Upper lobe of left lung (tissue), 6 donors: ENCODE results near the gene LRBA. TPM values are rescaled to one million over a fixed set of nuclear protein-coding genes. Genes with fewer than 3 reads are reported as not detected.

Experiments
- ATAC-seq, 2 donors: fragments of 200-7000 bp; cut with Tn5 transposase; one replicate each; pipeline ENCODE4 v1.9.1; 2022; ENCODE audit warnings: mild to moderate bottlenecking in 2 of 2, moderate library complexity in 2 of 2; ENCODE audit not compliant: low FRiP score in 2 of 2
- DNase-seq, 2 donors: peaks; one replicate each; pipeline ENCODE4 v3.0.0-alpha.2; 2019 to 2020
- H3K27ac ChIP-seq, 4 donors: fragments of 200-600 bp; sonication (generic); one replicate each; pipeline ENCODE4 v1.5.1; 2016 to 2019
- H3K27me3 ChIP-seq, 4 donors: fragments of 200-600 bp; sonication (generic); one replicate each; pipeline ENCODE4 v1.5.1; 2017 to 2019
- H3K36me3 ChIP-seq, 4 donors: fragments of 200-600 bp; sonication (generic); one replicate each; pipeline ENCODE4 v1.5.1; 2016 to 2019
- H3K4me1 ChIP-seq, 4 donors: fragments of 200-600 bp; sonication (generic); one replicate each; pipeline ENCODE4 v1.5.1; 2018 to 2019
- H3K4me3 ChIP-seq, 4 donors: fragments of 200-600 bp; sonication (generic); one replicate each; pipeline ENCODE4 v1.5.1; 2017 to 2019; ENCODE audit warnings: mild to moderate bottlenecking in 2 of 4, moderate library complexity in 1 of 4
- H3K9me3 ChIP-seq, 4 donors: fragments of 200-600 bp; sonication (generic); one replicate each; pipeline ENCODE4 v1.5.1; 2018 to 2019
- CTCF ChIP-seq, 6 experiments: fragments of 450-650 bp in 4 of 6; fragments of 200-600 bp in 2 of 6; sonication (generic) in 2 of 6; IDR thresholded peaks; one replicate each; pipeline ENCODE4 v1.5.1; 2016 to 2019; ENCODE audit warnings: antibody characterized with exemption in 6 of 6
- EP300 ChIP-seq, 4 donors: sonication (generic); formaldehyde crosslinking; IDR thresholded peaks; one replicate each; pipeline ENCODE4 v1.5.1; 2017; ENCODE audit warnings: antibody characterized with exemption in 4 of 4, control low read depth in 2 of 4
- POLR2A ChIP-seq, 4 donors: fragments of 450-650 bp; IDR thresholded peaks; one replicate each; pipeline ENCODE4 v1.5.1; 2016 to 2017; ENCODE audit warnings: antibody characterized with exemption in 4 of 4, mild to moderate bottlenecking in 2 of 4
- POLR2AphosphoS5 ChIP-seq, 2 donors: sonication (generic); formaldehyde crosslinking; IDR thresholded peaks; one replicate each; pipeline ENCODE4 v1.5.1; 2017; ENCODE audit warnings: antibody characterized with exemption in 2 of 2
- WGBS, 2 donors: methylation state at CpG; one replicate each; pipeline ENCODE4 v1.1.5; 2017 to 2018; 5-methylcytosine and 5-hydroxymethylcytosine counted together
- total RNA-seq, 6 donors: library from RNA; depleted of rRNA in 4 of 6; stranded (reverse); fragments of >200 nt in 4 of 6; gene quantifications; one replicate each; pipeline versions ENCODE4 v1.1.0 to v1.2.1, GENCODE V29; 2016 to 2021
- donor health status: DM: no; HTN: no; CAD: no; lungs with moderate emphysema.
- donor health status: DM: no; HTN: yes; CAD: no; lungs with severe emphysema.

The LRBA gene
- total RNA-seq, 6 donors from 2014 or later = 34.7 to 139 (median 56.4) TPM

- H3K9me3 ChIP-seq = no peaks in the 10 kb centered on the region
- no peak overlapping the region for H3K4me3 ChIP-seq
- no peak for ATAC-seq
- H3K36me3 ChIP-seq = no peaks in the 10 kb centered on the region
- no peak for DNase-seq
- TF ChIP-seq EP300 (IDR thresholded peaks at IDR 0.05) (no peak), CTCF (IDR thresholded peaks at IDR 0.05) (no peak), POLR2A (IDR thresholded peaks at IDR 0.05) (no peak), POLR2AphosphoS5 (IDR thresholded peaks at IDR 0.05) (no peak)
- WGBS, 2 donors = 90 to 91% methylated on average over 5 of the region's 5 CpGs
- H3K27me3 ChIP-seq = no peaks in the 10 kb centered on the region
- H3K4me1 ChIP-seq = no peaks in the 10 kb centered on the region
- no peak overlapping the region for H3K27ac ChIP-seq
Measured at GRCh38 chr4:150336676-150337412, 678.2 kb downstream of the LRBA start.

DNA sequence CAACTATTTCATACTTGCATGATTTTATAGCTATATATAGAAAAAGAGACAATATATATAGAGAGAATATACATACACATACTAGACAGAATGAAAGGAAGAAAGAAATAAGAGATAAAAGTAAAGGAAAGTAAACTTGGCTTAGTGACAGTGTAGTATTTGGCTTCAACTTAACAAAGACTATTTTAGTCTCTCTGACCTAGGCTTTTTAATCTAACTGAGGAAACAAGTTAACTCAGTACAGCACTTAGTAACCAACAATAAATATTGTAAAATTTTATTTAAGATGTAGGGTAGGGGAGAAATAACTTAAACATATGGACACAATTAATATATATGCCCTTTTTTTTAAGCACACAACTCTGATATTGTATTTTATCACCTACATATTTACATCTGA is 682.1 kb downstream of the LRBA start:
- Histone ChIP-seq H3K4me1 (no peaks in the 10 kb centered on the region), H3K27ac (no peak overlapping the region), H3K9me3 (no peaks in the 10 kb centered on the region), H3K4me3 (no peak overlapping the region), H3K36me3 (no peaks in the 10 kb centered on the region), H3K27me3 (no peaks in the 10 kb centered on the region)
- DNase-seq = no peak
- ATAC-seq = no peak
- TF ChIP-seq POLR2AphosphoS5 (IDR thresholded peaks at IDR 0.05) = no peak
- no peak for TF ChIP-seq EP300 (IDR thresholded peaks at IDR 0.05)
- TF ChIP-seq CTCF (IDR thresholded peaks at IDR 0.05) = no peak
- no peak for TF ChIP-seq POLR2A (IDR thresholded peaks at IDR 0.05)

DNA sequence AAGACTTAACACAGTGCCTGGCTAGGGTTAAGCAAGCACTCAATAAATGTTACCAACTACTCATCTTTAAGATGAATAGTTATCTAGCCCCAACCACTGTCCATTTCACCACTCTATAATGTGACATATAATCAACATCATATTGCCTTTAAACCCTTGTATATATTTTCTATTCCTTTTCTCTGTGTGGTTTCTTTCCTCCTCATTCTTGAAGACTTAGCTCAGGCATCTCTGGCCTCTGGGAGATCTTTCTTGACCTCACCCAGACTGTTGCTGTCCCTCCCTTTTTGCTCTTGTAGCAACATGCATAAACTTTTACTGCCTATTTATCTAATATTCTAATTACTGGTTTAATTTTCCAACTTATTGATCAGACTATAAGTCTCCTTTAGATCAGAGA is 683.0 kb downstream of the LRBA start:
- no peaks in the 10 kb centered on the region for H3K36me3 ChIP-seq
- no peak for DNase-seq

DNA sequence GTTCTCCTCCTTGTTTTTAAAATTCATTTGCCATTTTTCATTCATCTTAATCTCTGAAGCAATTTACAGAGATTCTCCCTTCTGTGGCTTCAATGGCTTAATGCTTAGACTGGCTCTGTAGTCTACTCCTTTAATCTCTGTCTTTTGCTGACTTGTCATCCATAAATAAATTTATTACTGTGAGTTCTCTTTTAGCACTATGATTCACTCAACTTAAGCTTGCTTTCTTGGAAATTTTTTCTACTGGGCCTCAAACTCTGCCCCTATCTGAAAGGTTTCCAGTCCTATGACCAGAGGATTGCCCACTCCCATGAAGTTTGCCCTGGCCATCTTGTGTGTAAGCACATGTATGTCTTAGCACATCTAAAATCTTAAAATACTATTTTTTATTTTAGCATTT is 685.7 kb downstream of the LRBA start:
- Histone ChIP-seq H3K27me3 (no peaks in the 10 kb centered on the region), H3K36me3 (no peaks in the 10 kb centered on the region), H3K4me1 (no peaks in the 10 kb centered on the region), H3K4me3 (no peak overlapping the region), H3K27ac (no peak overlapping the region), H3K9me3 (no peaks in the 10 kb centered on the region)
- DNase-seq = no peak
- ATAC-seq = no peak
- TF ChIP-seq POLR2A (IDR thresholded peaks at IDR 0.05) (no peak), POLR2AphosphoS5 (IDR thresholded peaks at IDR 0.05) (no peak), CTCF (IDR thresholded peaks at IDR 0.05) (no peak), EP300 (IDR thresholded peaks at IDR 0.05) (no peak)

More for the DNA sequence above, 683.0 kb downstream of the LRBA start:
- Histone ChIP-seq H3K4me3 (no peak overlapping the region), H3K4me1 (no peaks in the 10 kb centered on the region), H3K27ac (no peak overlapping the region), H3K9me3 (no peaks in the 10 kb centered on the region), H3K27me3 (no peaks in the 10 kb centered on the region)
- TF ChIP-seq POLR2A (IDR thresholded peaks at IDR 0.05) = no peak
- no peak for TF ChIP-seq CTCF (IDR thresholded peaks at IDR 0.05)
- no peak for TF ChIP-seq POLR2AphosphoS5 (IDR thresholded peaks at IDR 0.05)
- no peak for TF ChIP-seq EP300 (IDR thresholded peaks at IDR 0.05)
- no peak for ATAC-seq

DNA sequence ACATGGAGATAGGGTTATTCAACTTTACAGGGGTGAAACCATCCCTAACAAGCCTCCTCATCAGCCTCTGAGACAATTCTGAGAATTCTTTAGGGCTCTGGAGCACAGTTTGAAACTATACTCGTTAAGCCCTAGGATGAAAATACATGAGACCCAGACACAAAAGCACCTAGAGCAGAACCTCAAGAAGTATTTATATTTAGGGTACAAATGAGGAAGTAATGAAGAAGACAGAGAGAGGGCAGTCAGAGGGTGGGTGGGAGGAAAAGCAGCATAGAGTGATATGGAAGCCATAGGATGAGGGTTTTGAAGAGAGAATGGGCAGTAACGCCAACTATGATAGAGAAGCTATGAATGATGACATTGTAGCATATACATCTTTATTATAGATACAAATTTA is 686.6 kb downstream of the LRBA start:
- ATAC-seq (no peak), DNase-seq (no peak)
- no peaks in the 10 kb centered on the region for H3K4me1 ChIP-seq
- H3K27ac ChIP-seq = no peak overlapping the region
- H3K27me3 ChIP-seq = no peaks in the 10 kb centered on the region
- no peak overlapping the region for H3K4me3 ChIP-seq
- no peaks in the 10 kb centered on the region for H3K9me3 ChIP-seq
- TF ChIP-seq POLR2A (IDR thresholded peaks at IDR 0.05) (no peak), CTCF (IDR thresholded peaks at IDR 0.05) (no peak), EP300 (IDR thresholded peaks at IDR 0.05) (no peak), POLR2AphosphoS5 (IDR thresholded peaks at IDR 0.05) (no peak)
- WGBS, 2 donors = 85 to 95% methylated on average over 2 of the region's 2 CpGs
- H3K36me3 ChIP-seq = no peaks in the 10 kb centered on the region
